Omental fat pad (tissue), 4 donors: Measurements from ENCODE around the gene ARPC3. TPM values are rescaled to one million over a fixed set of nuclear protein-coding genes. Genes with fewer than 3 reads are reported as not detected.
"Not testable (repeated sequence)": the region's sequence is repeated elsewhere in the genome, so short reads cannot be mapped to it uniquely, and the experiment has no call there.

Experiments
- ATAC-seq: fragments of 150-250 bp; one replicate; pipeline ENCODE4 v1.9.1; 2016; ENCODE audit warnings: mild to moderate bottlenecking, moderate library complexity; ENCODE audit not compliant: low FRiP score
- DNase-seq: peaks from one replicate; pipeline ENCODE4 v3.0.0-alpha.2; 2019; ENCODE audit warnings: low spot score
- CTCF ChIP-seq, 3 donors: fragments of 450-650 bp; IDR thresholded peaks; one replicate each; pipeline ENCODE4 v1.5.1; 2016 to 2017; ENCODE audit warnings: antibody characterized with exemption in 3 of 3, mild to moderate bottlenecking in 3 of 3, moderate library complexity in 2 of 3
- total RNA-seq, 4 donors: library from RNA; depleted of rRNA; stranded (reverse); fragments of >200 nt; gene quantifications; one replicate each; pipeline ENCODE4 v1.1.0, GENCODE V29; 2016

Gene ARPC3
- total RNA-seq, 4 donors from 2014 or later: 389 to 434 (median 424) TPM

- ATAC-seq (no peak), DNase-seq (no peak)
- no peak for TF ChIP-seq CTCF (IDR thresholded peaks at IDR 0.05)
Measured at GRCh38 chr12:110465024-110465423, 14.9 kb upstream of the ARPC3 start.

GRCh38 chr12:110461189-110461588 lies 11.1 kb upstream of the ARPC3 start:
- not testable (repeated sequence) for DNase-seq, ATAC-seq

- no peak for TF ChIP-seq CTCF (IDR thresholded peaks at IDR 0.05)
- DNase-seq (no peak), ATAC-seq (no peak)
Measured at GRCh38 chr12:110458756-110459155, 8.6 kb upstream of the ARPC3 start.

- no peak for TF ChIP-seq CTCF (IDR thresholded peaks at IDR 0.05)
- DNase-seq (no peak), ATAC-seq (no peak)
Measured at GRCh38 chr12:110453569-110454296, 3.6 kb upstream of the ARPC3 start.

GRCh38 chr12:110451263-110451662 lies 1.1 kb upstream of the ARPC3 start:
- DNase-seq (no peak), ATAC-seq (no peak)
- TF ChIP-seq CTCF (IDR thresholded peaks at IDR 0.05): no peak

GRCh38 chr12:110444455-110444854 lies 5.7 kb downstream of the ARPC3 start:
- ATAC-seq: no peak
- no peak for TF ChIP-seq CTCF (IDR thresholded peaks at IDR 0.05)
- DNase-seq: no peak

- no peak for TF ChIP-seq CTCF (IDR thresholded peaks at IDR 0.05)
- DNase-seq (no peak), ATAC-seq (no peak)
Measured at GRCh38 chr12:110436231-110436630, 13.9 kb downstream of the ARPC3 start.
